Measurements from ENCODE around the gene GRID1. TPM values are rescaled to one million over a fixed set of nuclear protein-coding genes. Genes with fewer than 3 reads are reported as not detected.

GRID1 gene
- total RNA-seq, 1 experiment from 2014 or later = 5.6 TPM

DNA sequence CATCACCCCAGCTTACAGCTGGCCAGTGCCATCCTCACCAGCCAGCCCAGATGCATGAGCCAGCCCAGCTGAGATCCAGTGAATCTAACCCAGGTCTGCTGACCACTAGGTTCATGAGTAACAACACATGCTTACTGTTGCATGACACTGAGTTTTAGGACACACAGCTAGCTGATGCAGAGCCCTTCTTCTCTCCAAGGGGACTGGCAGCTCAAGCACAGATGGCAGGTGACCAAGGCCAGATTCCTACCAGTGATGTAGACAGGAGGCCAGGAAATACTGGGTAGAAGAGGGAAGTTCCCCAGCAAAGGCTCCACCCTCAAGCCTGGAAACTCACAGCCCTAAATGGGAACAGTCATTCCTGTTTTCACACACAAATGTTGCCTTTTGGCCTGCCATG, 236.6 kb downstream of the GRID1 start:
- Histone ChIP-seq H2AFZ (ENCODE audit: low read depth, low read length, poor library complexity, severe bottlenecking) (no peak overlapping the region), H3K9me3 (ENCODE audit: control insufficient read depth in 1 of 2, insufficient read depth in 1 of 2, low read depth in 1 of 2, low read length in 2 of 2) (no peaks in the 10 kb centered on the region), H3K4me2 (ENCODE audit: low read length) (no peak overlapping the region), H3K27me3 (ENCODE audit: insufficient read depth, low read length) (no peaks in the 10 kb centered on the region), H3K9ac (ENCODE audit: low read length) (no peak overlapping the region), H3K36me3 (ENCODE audit: control insufficient read depth in 1 of 2, insufficient read depth in 2 of 2, low read length in 2 of 2) (no peaks in the 10 kb centered on the region), H3K4me1 (ENCODE audit: control insufficient read depth in 1 of 2, insufficient read depth in 2 of 2, low read length in 2 of 2) (peaks cover 0 to 7% of the 10 kb centered on the region in 2 experiments; a peak in 2 of 4 replicates), H3K79me2 (ENCODE audit: insufficient read depth, low read length) (no peaks in the 10 kb centered on the region), H3K27ac (ENCODE audit: low read depth, low read length) (no peak overlapping the region), H4K20me1 (ENCODE audit: insufficient read depth) (no peaks in the 10 kb centered on the region), H3K4me3 (replicated peaks in 1 of 2; ENCODE audit: low read depth in 1 of 2, low read length in 2 of 2) (no peak overlapping the region), H3K9me2 (ENCODE audit: insufficient read depth) (no peaks in the 10 kb centered on the region)
- ATAC-seq = no peak
- TF ChIP-seq, protein P1, sequence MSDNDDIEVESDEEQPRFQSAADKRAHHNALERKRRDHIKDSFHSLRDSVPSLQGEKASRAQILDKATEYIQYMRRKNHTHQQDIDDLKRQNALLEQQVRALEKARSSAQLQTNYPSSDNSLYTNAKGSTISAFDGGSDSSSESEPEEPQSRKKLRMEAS (IDR thresholded peaks at IDR 0.05) = no peak
- TF ChIP-seq FOSL1 (IDR thresholded peaks at IDR 0.05; ENCODE audit: low read depth) (no peak), CBX3 (IDR thresholded peaks at IDR 0.05; ENCODE audit: low read depth) (no peak), ELF1 (IDR thresholded peaks at IDR 0.05; ENCODE audit: borderline replicate concordance, low read depth) (no peak), ZNF274 (IDR thresholded peaks at IDR 0.05; ENCODE audit: low read depth, low read length) (no peak), YY1 (IDR thresholded peaks at IDR 0.05; ENCODE audit: extremely low read depth, insufficient replicate concordance, low read depth, low read length) (no peak), REST (IDR thresholded peaks at IDR 0.05; ENCODE audit: low read depth) (no peak), POLR2AphosphoS5 (IDR thresholded peaks at IDR 0.05; ENCODE audit: low read depth, low read length) (no peak), EZH2phosphoT487 (IDR thresholded peaks at IDR 0.05; ENCODE audit: borderline replicate concordance) (no peak), TCF7L2 (IDR thresholded peaks at IDR 0.05; ENCODE audit: borderline replicate concordance, extremely low read depth, insufficient read depth, insufficient read length) (no peak)
- TF ChIP-seq, protein P2, sequence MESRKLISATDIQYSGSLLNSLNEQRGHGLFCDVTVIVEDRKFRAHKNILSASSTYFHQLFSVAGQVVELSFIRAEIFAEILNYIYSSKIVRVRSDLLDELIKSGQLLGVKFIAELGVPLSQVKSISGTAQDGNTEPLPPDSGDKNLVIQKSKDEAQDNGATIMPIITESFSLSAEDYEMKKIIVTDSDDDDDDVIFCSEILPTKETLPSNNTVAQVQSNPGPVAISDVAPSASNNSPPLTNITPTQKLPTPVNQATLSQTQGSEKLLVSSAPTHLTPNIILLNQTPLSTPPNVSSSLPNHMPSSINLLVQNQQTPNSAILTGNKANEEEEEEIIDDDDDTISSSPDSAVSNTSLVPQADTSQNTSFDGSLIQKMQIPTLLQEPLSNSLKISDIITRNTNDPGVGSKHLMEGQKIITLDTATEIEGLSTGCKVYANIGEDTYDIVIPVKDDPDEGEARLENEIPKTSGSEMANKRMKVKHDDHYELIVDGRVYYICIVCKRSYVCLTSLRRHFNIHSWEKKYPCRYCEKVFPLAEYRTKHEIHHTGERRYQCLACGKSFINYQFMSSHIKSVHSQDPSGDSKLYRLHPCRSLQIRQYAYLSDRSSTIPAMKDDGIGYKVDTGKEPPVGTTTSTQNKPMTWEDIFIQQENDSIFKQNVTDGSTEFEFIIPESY (IDR thresholded peaks at IDR 0.05; ENCODE audit: extremely low read depth, insufficient replicate concordance, low read length) = no peak
- ChIA-PET RAD21 (ENCODE audit: low non-redundant PET in 1 of 2, low total read pairs in 2 of 2, uncharacterized antibody in 2 of 2, unreplicated experiment in 2 of 2) (no interaction called here), POLR2A (no interaction called here), CTCF (no interaction called here)
- intact Hi-C loops (cut with micrococcal nuclease) = no loop called here
- BruUV-seq (replicated peaks) = no TSS peak
- no peak for DNase-seq (ENCODE audit: low read depth, low spot score)

Measured in HCT116 (cell line).